ENCODE results near the gene MYDGF. TPM values are rescaled to one million over a fixed set of nuclear protein-coding genes. Genes with fewer than 3 reads are reported as not detected.

The MYDGF gene
- total and polyA plus RNA-seq, 4 donors = 47.7 to 80.0 (median 70.6) TPM

GRCh38 chr19:4662020-4662695 lies 8.0 kb downstream of the MYDGF start:
- WGBS (ENCODE audit: insufficient coverage) = 84% methylated on average over 18 of the region's 20 CpGs

DNA sequence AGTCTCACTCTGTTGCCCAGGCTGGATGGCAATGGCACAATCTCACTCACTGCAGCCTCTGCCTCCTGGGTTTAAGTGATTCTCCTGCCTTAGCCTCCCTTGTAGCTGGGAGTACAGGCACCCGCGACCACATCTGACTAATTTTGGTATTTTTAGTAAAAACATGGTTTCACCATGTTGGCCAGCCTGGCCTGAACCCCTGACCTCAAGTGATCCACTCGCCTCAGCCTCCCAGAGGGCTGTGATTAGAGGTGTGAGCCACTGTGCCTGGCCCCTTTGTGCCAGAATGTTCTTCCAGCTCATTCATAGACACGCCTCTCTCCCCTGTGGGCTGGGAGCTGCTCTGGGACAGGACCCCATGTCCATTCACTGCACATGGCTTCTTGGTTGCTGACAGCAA lies 9.1 kb downstream of the MYDGF start:
- H3K36me3 ChIP-seq (ENCODE audit: control insufficient read depth, insufficient read depth, low read length) = peaks cover 92% of the 10 kb centered on the region
- no peaks in the 10 kb centered on the region for H3K4me1 ChIP-seq (ENCODE audit: control insufficient read depth, insufficient read depth, low read length)
- H3K9me3 ChIP-seq (ENCODE audit: control insufficient read depth, insufficient read depth, low read length) = no peaks in the 10 kb centered on the region
- H3K27me3 ChIP-seq (ENCODE audit: control insufficient read depth, insufficient read depth, low read length) = no peaks in the 10 kb centered on the region
- 89% methylated on average over 1 of the region's 4 CpGs for whole genome bisulfite sequencing (ENCODE audit: insufficient coverage)
- DNase-seq (ENCODE audit: low read depth in 4 of 6, low spot score in 6 of 6) = no peak
- H3K27ac ChIP-seq (ENCODE audit: low read depth, low read length) = no peak overlapping the region
- no peak overlapping the region for H3K4me3 ChIP-seq (ENCODE audit: low read depth, low read length)

More at GRCh38 chr19:4662020-4662695, 8.0 kb downstream of the MYDGF start:
- Histone ChIP-seq H3K4me3 (ENCODE audit: low read depth, low read length) (no peak overlapping the region), H3K36me3 (ENCODE audit: control insufficient read depth, insufficient read depth, low read length) (peaks cover 92% of the 10 kb centered on the region), H3K9me3 (ENCODE audit: control insufficient read depth, insufficient read depth, low read length) (no peaks in the 10 kb centered on the region), H3K27ac (ENCODE audit: low read depth, low read length) (no peak overlapping the region), H3K27me3 (ENCODE audit: control insufficient read depth, insufficient read depth, low read length) (no peaks in the 10 kb centered on the region), H3K4me1 (ENCODE audit: control insufficient read depth, insufficient read depth, low read length) (no peaks in the 10 kb centered on the region)
- no peak for DNase-seq (ENCODE audit: low read depth in 4 of 6, low spot score in 6 of 6)

GRCh38 chr19:4660181-4660791 lies 9.9 kb downstream of the MYDGF start:
- Histone ChIP-seq H3K4me1 (ENCODE audit: control insufficient read depth, insufficient read depth, low read length) (no peaks in the 10 kb centered on the region), H3K27me3 (ENCODE audit: control insufficient read depth, insufficient read depth, low read length) (no peaks in the 10 kb centered on the region), H3K27ac (ENCODE audit: low read depth, low read length) (no peak overlapping the region), H3K36me3 (ENCODE audit: control insufficient read depth, insufficient read depth, low read length) (peaks cover 92% of the 10 kb centered on the region), H3K9me3 (ENCODE audit: control insufficient read depth, insufficient read depth, low read length) (no peaks in the 10 kb centered on the region), H3K4me3 (ENCODE audit: low read depth, low read length) (no peak overlapping the region)
- DNase-seq (ENCODE audit: low read depth in 4 of 6, low spot score in 6 of 6) = no peak
- 89% methylated on average over 13 of the region's 15 CpGs for WGBS (ENCODE audit: insufficient coverage)

GRCh38 chr19:4657835-4658234 lies 12.3 kb downstream of the MYDGF start:
- Histone ChIP-seq H3K4me1 (ENCODE audit: control insufficient read depth, insufficient read depth, low read length) (no peaks in the 10 kb centered on the region), H3K36me3 (ENCODE audit: control insufficient read depth, insufficient read depth, low read length) (peaks cover 88% of the 10 kb centered on the region), H3K9me3 (ENCODE audit: control insufficient read depth, insufficient read depth, low read length) (no peaks in the 10 kb centered on the region), H3K27ac (ENCODE audit: low read depth, low read length) (no peak overlapping the region), H3K4me3 (ENCODE audit: low read depth, low read length) (no peak overlapping the region), H3K27me3 (ENCODE audit: control insufficient read depth, insufficient read depth, low read length) (no peaks in the 10 kb centered on the region)
- WGBS (ENCODE audit: insufficient coverage) = 98% methylated on average over 8 of the region's 8 CpGs
- no peak for DNase-seq (ENCODE audit: low read depth in 4 of 6, low spot score in 6 of 6)

- 90% methylated on average over 5 of the region's 14 CpGs for WGBS (ENCODE audit: insufficient coverage)
- peaks cover 88% of the 10 kb centered on the region for H3K36me3 ChIP-seq (ENCODE audit: control insufficient read depth, insufficient read depth, low read length)
These were observed 12.9 kb downstream of the MYDGF start for GRCh38 chr19:4657262-4657661.

DNA sequence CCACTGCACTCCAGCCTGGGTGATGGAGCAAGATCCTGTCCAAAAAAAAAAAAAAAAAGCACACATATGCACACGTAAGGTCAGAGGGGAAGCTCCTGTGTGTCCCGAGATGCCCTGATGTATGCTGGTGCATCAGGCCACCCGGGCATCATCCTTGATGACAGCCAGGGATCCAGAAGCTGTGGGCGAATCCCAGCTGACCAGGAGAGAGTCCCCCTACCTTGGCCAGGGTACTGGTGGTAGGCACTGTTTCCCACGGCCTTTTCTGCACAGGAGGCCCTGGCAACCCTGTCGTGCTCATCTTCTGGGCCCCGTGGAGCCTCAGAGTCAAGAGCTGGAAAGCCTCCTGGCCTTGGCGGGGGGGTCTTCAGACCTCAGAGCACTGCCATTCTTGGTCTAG lies 14.0 kb downstream of the MYDGF start:
- no peaks in the 10 kb centered on the region for H3K27me3 ChIP-seq (ENCODE audit: control insufficient read depth, insufficient read depth, low read length)
- no peaks in the 10 kb centered on the region for H3K4me1 ChIP-seq (ENCODE audit: control insufficient read depth, insufficient read depth, low read length)
- H3K27ac ChIP-seq (ENCODE audit: low read depth, low read length) = no peak overlapping the region
- H3K4me3 ChIP-seq (ENCODE audit: low read depth, low read length) = no peak overlapping the region
- WGBS (ENCODE audit: insufficient coverage) = 91% methylated on average over 8 of the region's 8 CpGs
- no peaks in the 10 kb centered on the region for H3K9me3 ChIP-seq (ENCODE audit: control insufficient read depth, insufficient read depth, low read length)
- DNase-seq (ENCODE audit: low read depth in 4 of 6, low spot score in 6 of 6) = no peak
- peaks cover 88% of the 10 kb centered on the region for H3K36me3 ChIP-seq (ENCODE audit: control insufficient read depth, insufficient read depth, low read length)

More at GRCh38 chr19:4657262-4657661, 12.9 kb downstream of the MYDGF start:
- H3K9me3 ChIP-seq (ENCODE audit: control insufficient read depth, insufficient read depth, low read length) = no peaks in the 10 kb centered on the region
- no peak overlapping the region for H3K4me3 ChIP-seq (ENCODE audit: low read depth, low read length)
- no peak overlapping the region for H3K27ac ChIP-seq (ENCODE audit: low read depth, low read length)
- DNase-seq (ENCODE audit: low read depth in 4 of 6, low spot score in 6 of 6) = no peak
- no peaks in the 10 kb centered on the region for H3K4me1 ChIP-seq (ENCODE audit: control insufficient read depth, insufficient read depth, low read length)
- H3K27me3 ChIP-seq (ENCODE audit: control insufficient read depth, insufficient read depth, low read length) = no peaks in the 10 kb centered on the region

- no peak for DNase-seq (ENCODE audit: low read depth in 4 of 6, low spot score in 6 of 6)
- peaks cover 4% of the 10 kb centered on the region for H3K4me1 ChIP-seq (ENCODE audit: control insufficient read depth, insufficient read depth, low read length)
- H3K9me3 ChIP-seq (ENCODE audit: control insufficient read depth, insufficient read depth, low read length) = no peaks in the 10 kb centered on the region
- peaks cover 84% of the 10 kb centered on the region for H3K36me3 ChIP-seq (ENCODE audit: control insufficient read depth, insufficient read depth, low read length)
- H3K27ac ChIP-seq (ENCODE audit: low read depth, low read length) = no peak overlapping the region
- WGBS (ENCODE audit: insufficient coverage) = 84% methylated on average over 23 of the region's 27 CpGs
- H3K27me3 ChIP-seq (ENCODE audit: control insufficient read depth, insufficient read depth, low read length) = no peaks in the 10 kb centered on the region
- no peak overlapping the region for H3K4me3 ChIP-seq (ENCODE audit: low read depth, low read length)
These were observed 15.4 kb downstream of the MYDGF start for GRCh38 chr19:4654437-4655361.

DNA sequence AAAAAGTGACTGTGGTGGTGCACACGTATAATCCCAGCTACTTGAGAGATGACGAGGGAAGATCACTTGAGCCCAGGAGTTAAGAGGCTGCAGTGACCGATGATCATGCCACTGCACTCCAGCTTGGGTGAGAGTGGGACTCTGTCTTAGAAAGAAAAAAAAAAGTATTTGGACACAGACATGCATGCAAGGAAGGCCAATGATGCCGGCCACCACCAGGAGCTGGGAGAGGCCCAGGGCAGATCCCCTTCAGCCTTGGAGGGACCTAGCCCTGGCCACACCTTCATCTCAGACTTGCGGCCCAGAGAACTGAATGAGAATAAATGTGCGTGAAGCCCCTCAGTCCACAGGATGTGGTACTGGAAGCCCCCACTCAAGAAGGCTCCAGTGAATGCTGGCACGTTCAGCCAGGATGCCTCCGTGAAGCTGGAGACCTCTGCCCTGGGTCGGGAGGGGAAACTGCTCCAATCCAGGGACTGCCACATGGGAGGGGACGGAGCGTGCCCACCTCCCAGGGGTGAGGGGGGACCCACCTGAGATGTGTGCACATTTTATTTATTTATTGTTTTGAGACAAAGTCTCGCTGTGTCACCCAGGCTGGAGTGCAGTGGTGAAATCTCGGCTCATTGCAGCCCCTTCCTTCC lies 16.2 kb downstream of the MYDGF start:
- H3K4me1 ChIP-seq (ENCODE audit: control insufficient read depth, insufficient read depth, low read length) = peaks cover 11% of the 10 kb centered on the region
- 87% methylated on average over 11 of the region's 13 CpGs for WGBS (ENCODE audit: insufficient coverage)
- DNase-seq (ENCODE audit: low read depth in 4 of 6, low spot score in 6 of 6) = no peak
- H3K9me3 ChIP-seq (ENCODE audit: control insufficient read depth, insufficient read depth, low read length) = no peaks in the 10 kb centered on the region
- H3K27me3 ChIP-seq (ENCODE audit: control insufficient read depth, insufficient read depth, low read length) = no peaks in the 10 kb centered on the region
- H3K4me3 ChIP-seq (ENCODE audit: low read depth, low read length) = no peak overlapping the region
- H3K27ac ChIP-seq (ENCODE audit: low read depth, low read length) = no peak overlapping the region
- peaks cover 78% of the 10 kb centered on the region for H3K36me3 ChIP-seq (ENCODE audit: control insufficient read depth, insufficient read depth, low read length)

DNA sequence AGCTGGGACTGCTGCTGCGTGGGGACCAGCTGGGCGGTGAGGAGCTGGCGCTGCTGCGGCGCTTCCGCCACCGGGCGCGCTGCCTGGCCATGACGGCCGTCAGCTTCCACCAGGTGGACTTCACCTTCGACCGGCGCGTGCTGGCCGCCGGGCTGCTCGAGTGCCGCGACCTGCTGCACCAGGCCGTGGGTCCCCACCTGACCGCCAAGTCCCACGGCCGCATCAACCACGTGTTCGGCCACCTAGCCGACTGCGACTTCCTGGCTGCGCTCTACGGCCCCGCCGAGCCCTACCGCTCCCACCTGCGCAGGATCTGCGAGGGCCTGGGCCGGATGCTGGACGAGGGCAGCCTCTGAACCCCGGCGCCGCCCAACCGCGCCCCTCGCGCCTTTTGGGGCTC lies 18.1 kb downstream of the MYDGF start:
- Histone ChIP-seq H3K27ac (ENCODE audit: low read depth, low read length) (no peak overlapping the region), H3K9me3 (ENCODE audit: control insufficient read depth, insufficient read depth, low read length) (no peaks in the 10 kb centered on the region), H3K4me1 (ENCODE audit: control insufficient read depth, insufficient read depth, low read length) (peaks cover 20% of the 10 kb centered on the region), H3K4me3 (ENCODE audit: low read depth, low read length) (no peak overlapping the region), H3K27me3 (ENCODE audit: control insufficient read depth, insufficient read depth, low read length) (no peaks in the 10 kb centered on the region), H3K36me3 (ENCODE audit: control insufficient read depth, insufficient read depth, low read length) (peaks cover 66% of the 10 kb centered on the region)
- DNase-seq (ENCODE audit: low read depth in 4 of 6, low spot score in 6 of 6) = no peak
- 95% methylated on average over 44 of the region's 44 CpGs for WGBS (ENCODE audit: insufficient coverage)

Measured in spinal cord (tissue), 10 donors.